ENCODE results near the gene RSF1. TPM values are rescaled to one million over a fixed set of nuclear protein-coding genes. Genes with fewer than 3 reads are reported as not detected.

Gene RSF1
- total and polyA plus RNA-seq, 2 experiments from 2014 or later: 51.2 to 188 TPM

GRCh38 chr11:77833302-77833701 is 12.8 kb upstream of the RSF1 start:
- no peak for ATAC-seq
- H3K4me1 Mint-ChIP-seq: no peaks in the 10 kb centered on the region
- Histone ChIP-seq H2AFZ (no peak overlapping the region), H3K79me2 (replicated peaks; ENCODE audit: insufficient read depth) (no peaks in the 10 kb centered on the region), H3K27ac (ENCODE audit: low read depth) (no peak overlapping the region), H3K27me3 (ENCODE audit: insufficient read depth) (no peaks in the 10 kb centered on the region), H3K4me2 (no peak overlapping the region), H3F3A (replicated peaks; ENCODE audit: low read depth) (no peaks in the 10 kb centered on the region), H4K20me1 (replicated peaks; ENCODE audit: insufficient read depth) (no peaks in the 10 kb centered on the region), H3K36me3 (ENCODE audit: insufficient read depth) (no peaks in the 10 kb centered on the region), H3K4me1 (ENCODE audit: insufficient read depth) (no peaks in the 10 kb centered on the region), H3K9me2 (ENCODE audit: insufficient read depth) (peaks cover 4% of the 10 kb centered on the region), H3K4me3 (no peak overlapping the region)
- H3K27me3 Mint-ChIP-seq (ENCODE audit: insufficient read depth, low read depth, poor library complexity): no peaks in the 10 kb centered on the region
- H3K4me3 Mint-ChIP-seq: no peak overlapping the region
- peaks cover 38% of the 10 kb centered on the region for H3K9me3 Mint-ChIP-seq
- H3K27ac Mint-ChIP-seq: no peak overlapping the region
- DNase-seq (ENCODE audit: low spot score): no peak
- peaks cover 28% of the 10 kb centered on the region for H3K36me3 Mint-ChIP-seq (ENCODE audit: low read depth)
- TF ChIP-seq STAT1 (IDR thresholded peaks at IDR 0.05; ENCODE audit: unreplicated experiment) (no peak), JUNB (IDR thresholded peaks at IDR 0.05; ENCODE audit: unreplicated experiment) (no peak), ZNF331 (CRISPR knock-in tag; IDR thresholded peaks at IDR 0.05; ENCODE audit: low read depth) (no peak), EZH2phosphoT487 (IDR thresholded peaks at IDR 0.05; ENCODE audit: unreplicated experiment) (no peak), POLR2AphosphoS5 (IDR thresholded peaks at IDR 0.05; ENCODE audit: low read depth) (no peak), NANOG (IDR thresholded peaks at IDR 0.05; ENCODE audit: borderline replicate concordance) (no peak), CREB1 (CRISPR knock-in tag; IDR thresholded peaks at IDR 0.05; ENCODE audit: low read depth) (no peak)
- TF ChIP-seq, protein P1, sequence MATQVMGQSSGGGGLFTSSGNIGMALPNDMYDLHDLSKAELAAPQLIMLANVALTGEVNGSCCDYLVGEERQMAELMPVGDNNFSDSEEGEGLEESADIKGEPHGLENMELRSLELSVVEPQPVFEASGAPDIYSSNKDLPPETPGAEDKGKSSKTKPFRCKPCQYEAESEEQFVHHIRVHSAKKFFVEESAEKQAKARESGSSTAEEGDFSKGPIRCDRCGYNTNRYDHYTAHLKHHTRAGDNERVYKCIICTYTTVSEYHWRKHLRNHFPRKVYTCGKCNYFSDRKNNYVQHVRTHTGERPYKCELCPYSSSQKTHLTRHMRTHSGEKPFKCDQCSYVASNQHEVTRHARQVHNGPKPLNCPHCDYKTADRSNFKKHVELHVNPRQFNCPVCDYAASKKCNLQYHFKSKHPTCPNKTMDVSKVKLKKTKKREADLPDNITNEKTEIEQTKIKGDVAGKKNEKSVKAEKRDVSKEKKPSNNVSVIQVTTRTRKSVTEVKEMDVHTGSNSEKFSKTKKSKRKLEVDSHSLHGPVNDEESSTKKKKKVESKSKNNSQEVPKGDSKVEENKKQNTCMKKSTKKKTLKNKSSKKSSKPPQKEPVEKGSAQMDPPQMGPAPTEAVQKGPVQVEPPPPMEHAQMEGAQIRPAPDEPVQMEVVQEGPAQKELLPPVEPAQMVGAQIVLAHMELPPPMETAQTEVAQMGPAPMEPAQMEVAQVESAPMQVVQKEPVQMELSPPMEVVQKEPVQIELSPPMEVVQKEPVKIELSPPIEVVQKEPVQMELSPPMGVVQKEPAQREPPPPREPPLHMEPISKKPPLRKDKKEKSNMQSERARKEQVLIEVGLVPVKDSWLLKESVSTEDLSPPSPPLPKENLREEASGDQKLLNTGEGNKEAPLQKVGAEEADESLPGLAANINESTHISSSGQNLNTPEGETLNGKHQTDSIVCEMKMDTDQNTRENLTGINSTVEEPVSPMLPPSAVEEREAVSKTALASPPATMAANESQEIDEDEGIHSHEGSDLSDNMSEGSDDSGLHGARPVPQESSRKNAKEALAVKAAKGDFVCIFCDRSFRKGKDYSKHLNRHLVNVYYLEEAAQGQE (IDR thresholded peaks at IDR 0.05; ENCODE audit: unreplicated experiment): no peak

DNA sequence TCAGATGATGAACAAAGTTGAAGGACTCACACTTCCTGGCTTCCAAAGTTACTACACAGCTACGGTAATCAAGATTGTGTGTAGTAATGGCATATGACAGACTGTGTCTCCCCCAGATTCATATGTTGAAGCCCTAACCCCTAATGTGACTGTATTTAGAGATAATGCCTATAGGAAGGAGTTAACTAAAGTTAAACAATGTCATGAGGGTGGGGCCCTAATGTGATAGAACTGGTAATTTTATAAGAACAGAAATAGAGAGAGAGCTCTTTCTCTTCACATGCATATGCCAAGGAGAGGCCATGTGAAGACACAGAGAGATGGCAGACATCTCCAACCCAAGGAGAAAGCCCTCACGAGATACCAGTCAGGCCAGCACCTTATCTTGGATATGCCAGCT is 8.4 kb upstream of the RSF1 start:
- Histone ChIP-seq H2AFZ (no peak overlapping the region), H3K4me1 (ENCODE audit: insufficient read depth) (no peaks in the 10 kb centered on the region), H3K79me2 (replicated peaks; ENCODE audit: insufficient read depth) (no peaks in the 10 kb centered on the region), H3F3A (replicated peaks; ENCODE audit: low read depth) (no peaks in the 10 kb centered on the region), H4K20me1 (replicated peaks; ENCODE audit: insufficient read depth) (0 out of 2 replicates have a peak, but pooled peaks cover 2% of the 10 kb centered on the region), H3K4me3 (no peak overlapping the region), H3K27ac (ENCODE audit: low read depth) (no peak overlapping the region), H3K4me2 (no peak overlapping the region), H3K9me2 (ENCODE audit: insufficient read depth) (peaks cover 4% of the 10 kb centered on the region), H3K36me3 (ENCODE audit: insufficient read depth) (no peaks in the 10 kb centered on the region), H3K27me3 (ENCODE audit: insufficient read depth) (no peaks in the 10 kb centered on the region)
- no peak overlapping the region for H3K4me3 Mint-ChIP-seq
- ATAC-seq: no peak
- no peak for TF ChIP-seq ZNF331 (CRISPR knock-in tag; IDR thresholded peaks at IDR 0.05; ENCODE audit: low read depth)
- no peak for TF ChIP-seq JUNB (IDR thresholded peaks at IDR 0.05; ENCODE audit: unreplicated experiment)
- TF ChIP-seq POLR2AphosphoS5 (IDR thresholded peaks at IDR 0.05; ENCODE audit: low read depth): no peak
- H3K4me1 Mint-ChIP-seq: no peaks in the 10 kb centered on the region
- peaks cover 36% of the 10 kb centered on the region for H3K36me3 Mint-ChIP-seq (ENCODE audit: low read depth)
- DNase-seq (ENCODE audit: low spot score): no peak
- peaks cover 37% of the 10 kb centered on the region for H3K9me3 Mint-ChIP-seq
- no peak overlapping the region for H3K27ac Mint-ChIP-seq
- H3K27me3 Mint-ChIP-seq (ENCODE audit: insufficient read depth, low read depth, poor library complexity): peaks cover 3% of the 10 kb centered on the region

All from GM23338 (cell line).